ENCODE measurements around the gene C14orf119.

C14orf119 gene

DNA sequence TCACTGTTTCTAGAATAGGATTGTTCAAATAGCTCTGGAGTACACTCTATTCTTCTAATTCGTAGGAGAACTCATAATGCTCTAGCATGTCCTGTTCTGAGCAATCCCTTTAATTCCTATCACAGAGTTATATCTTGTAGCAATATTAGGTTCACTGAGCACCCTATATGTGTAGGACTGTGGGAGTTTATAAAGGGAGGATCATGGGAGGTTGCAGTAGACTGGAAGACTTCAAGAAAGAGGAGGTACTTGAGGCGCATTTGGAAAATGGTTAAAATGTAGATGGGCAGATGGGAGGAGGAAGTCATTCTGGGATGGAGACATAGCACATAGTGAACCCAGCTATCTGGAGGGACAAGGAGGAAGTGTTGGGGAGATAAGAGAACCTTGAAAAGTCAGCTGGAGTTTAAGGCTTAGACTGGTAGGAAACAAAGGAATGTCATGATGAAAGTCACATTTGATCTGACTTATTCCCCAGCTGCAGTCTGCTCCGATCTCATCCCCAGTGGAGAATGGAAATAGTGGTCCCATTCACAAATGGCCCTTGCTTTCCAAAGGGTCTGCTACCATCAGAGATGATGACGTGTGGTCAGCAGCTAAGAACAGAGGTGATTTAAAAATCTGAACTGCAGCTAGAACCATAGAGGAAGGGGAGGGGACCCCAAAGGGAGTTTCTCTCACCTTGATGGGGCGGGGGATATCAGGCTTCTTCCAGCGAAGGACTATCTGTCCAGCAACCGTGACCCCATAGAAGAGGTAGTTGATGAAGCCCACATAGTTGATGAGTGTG, 33.9 kb downstream of the C14orf119 start:
- no peak for DNase-seq

DNA sequence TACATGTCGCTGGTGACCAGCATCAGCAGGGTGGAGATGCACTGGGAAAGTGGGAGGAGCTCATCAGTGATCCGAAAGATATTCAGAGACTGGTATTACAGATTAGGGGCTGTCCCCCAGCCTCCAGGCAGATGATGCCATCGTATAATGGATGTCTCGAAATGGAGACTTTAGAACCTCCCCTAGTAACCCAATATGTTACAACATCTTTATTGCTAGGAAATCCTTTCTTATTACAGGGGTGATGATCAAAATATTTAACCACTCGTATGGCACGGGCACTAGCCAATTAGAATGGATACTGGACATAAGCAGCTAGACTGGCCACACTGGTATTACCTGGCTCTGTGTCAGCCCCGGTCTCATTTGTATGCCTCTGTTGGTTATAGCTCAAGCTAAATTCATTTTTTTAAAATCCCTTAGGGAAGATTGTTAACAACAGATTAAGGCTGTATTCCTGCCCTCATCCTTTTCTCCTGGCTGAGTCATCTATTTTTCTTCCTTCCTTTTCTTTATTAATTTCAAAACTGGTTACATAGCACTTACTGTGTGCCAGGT, 34.5 kb downstream of the C14orf119 start:
- DNase-seq = no peak

DNA sequence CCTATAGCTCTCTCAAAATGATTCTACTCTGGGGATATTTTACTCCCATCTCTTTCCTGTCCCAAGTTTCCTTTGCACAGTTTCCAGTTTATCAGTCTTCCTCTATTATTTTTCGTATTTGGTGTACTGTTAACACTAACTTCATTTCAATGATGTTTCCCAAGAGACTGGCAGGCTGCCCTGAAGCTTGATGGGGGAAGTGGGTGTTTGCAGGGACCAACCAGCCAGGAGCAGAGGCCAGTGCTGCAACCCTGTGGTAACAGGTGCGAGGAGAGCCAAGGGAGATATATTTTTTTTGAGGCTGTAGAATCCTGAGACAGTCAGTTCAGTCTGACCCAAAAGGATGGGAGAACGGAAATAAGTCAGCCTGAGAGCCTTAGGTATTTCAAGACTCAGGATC, 35.6 kb downstream of the C14orf119 start:
- no peak for DNase-seq

DNA sequence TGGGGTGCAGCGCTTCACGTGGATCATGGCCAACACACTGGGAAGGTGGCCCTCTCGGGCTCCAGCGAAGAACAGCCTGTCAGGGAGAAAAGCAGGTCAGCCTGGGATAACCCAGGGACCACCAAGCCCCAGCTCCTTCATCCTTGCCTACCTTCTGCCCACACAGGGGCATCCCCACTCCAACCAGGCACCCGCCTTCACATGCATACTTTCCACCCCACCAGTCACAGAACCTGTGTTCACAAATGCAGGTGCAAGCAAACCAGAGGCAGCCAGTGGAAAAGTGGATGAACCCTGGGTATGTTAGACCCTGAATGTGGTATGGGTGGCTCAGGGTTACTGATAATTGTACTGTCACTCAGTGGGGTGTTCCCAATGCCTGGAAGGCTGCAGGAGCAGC, 36.2 kb downstream of the C14orf119 start:
- DNase-seq = no peak

DNA sequence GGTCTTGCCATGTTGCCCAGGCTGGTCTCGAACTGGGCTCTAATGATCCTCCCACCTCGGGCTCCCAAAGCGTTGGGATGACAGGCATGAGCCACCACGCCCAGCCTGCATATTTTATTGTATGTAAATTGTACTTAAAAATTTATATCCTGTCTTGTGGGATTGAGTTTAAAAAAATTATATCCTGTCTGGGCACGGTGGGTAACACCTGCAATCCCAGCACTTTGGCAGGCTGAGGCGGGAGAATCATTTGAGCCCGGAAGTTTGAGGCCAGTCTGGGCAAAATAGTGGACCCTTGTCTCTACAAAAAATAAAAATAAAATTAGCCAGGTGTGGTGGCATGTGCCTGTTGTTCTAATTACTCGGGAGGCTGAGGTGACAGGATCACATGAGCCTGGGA, 37.7 kb downstream of the C14orf119 start:
- no peak for DNase-seq

DNA sequence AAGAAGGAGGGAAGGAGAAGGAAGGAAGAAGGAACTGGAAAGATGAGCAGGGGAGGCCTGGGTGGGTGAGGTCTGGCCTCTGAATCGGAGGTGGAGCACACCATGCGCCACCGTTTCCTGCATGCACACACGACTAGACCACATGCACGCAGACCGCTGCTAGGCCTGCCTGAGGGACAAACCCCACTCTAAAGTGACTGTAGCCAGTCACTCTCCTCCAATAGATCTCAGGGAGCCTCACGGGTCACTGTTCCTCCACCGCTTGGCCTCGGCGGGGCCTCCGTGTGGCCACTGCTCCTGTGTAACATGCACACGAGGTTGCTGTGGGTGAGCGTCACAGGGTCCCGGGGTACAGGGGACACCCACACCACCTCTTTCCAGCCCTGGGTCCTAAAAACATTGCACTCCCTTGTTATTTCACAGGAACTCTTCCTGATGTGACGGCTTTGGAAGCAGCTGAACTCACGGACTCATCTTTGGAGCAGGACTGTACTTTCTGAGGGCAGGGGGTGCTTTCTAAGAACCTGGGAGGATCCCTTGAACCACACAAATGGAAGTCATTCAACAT, 41.3 kb downstream of the C14orf119 start:
- DNase-seq = no peak

DNA sequence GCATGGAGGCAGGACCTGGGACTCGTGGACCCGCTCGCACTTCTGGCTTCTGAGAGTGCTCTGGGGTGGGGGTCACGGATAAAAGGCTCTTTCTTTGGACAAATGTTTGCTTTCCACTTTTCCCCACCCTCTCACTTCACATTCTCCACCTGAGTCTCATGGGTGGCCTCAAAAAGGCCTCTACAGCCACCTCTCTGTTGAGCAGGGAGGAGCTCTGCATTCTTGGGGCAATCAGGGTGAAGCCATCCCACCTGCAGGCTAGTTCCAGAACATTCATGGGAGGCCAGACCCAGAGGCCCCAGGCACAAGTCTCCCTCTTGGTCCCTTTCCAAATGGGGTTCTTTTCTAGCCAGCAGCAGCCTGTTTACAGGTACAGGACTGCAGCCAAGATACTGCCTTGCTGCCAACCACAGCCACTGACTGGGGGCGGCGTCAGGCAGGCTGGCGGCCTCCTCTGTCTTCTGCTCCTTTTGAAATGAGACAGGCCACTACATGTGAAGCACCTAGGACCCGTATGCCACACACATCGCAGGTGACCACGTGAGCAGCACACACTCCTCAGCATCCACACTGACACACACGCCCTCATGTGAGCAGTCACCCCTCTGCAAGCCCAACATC, 42.0 kb downstream of the C14orf119 start:
- DNase-seq = no peak

DNA sequence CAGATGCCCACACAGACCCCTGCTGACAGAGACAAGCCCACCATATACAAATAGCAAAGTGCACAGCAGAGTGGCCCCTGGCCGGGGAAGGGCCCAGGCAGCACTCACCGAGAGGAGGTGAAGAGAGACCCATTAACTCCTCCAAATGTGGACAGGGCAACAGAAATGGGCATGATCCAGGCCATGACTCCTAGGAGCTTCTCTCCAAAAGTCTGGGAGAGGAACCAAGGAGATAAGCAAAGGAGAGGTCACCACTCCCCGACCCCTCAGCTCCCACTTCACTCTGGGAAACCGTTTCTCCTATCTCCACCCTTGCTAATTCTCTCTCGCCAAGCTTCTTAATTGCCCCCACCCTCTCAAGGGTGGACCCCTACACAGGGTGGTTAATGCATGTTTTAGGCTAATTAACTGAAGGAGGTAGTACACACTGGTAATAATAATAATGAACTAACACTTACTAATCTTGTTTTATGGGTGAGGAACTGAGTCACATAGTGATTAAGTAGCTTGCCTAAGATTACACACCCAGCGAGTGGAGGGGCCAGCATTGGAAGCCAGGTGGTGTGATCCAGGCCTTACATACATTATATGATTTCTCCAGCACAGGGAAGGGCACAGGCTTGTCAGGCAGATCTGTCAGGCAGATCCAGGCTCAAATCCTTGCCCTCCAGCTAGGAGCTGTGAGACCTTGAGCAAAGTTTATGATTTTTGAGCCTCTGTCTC, 42.7 kb downstream of the C14orf119 start:
- DNase-seq = no peak

DNA sequence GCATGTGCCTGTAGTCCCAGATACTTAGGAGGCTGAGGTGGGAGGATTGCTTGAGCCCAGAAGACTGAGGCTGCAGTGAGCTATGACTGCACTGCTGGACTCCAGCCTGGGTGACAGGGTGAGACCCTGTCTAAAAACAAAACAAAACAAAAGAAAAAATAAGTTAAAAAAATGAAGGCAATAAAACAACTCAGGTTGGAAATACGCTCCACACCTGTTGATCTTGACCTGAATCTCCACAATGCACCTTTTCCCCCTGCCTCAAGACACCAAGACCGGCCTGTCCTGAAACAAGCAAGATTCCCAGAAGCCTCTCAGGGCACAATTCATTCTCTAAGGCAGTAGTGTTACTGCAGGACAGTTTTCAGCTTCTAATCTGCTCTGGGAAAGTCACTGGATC, 44.6 kb downstream of the C14orf119 start:
- DNase-seq = no peak

DNA sequence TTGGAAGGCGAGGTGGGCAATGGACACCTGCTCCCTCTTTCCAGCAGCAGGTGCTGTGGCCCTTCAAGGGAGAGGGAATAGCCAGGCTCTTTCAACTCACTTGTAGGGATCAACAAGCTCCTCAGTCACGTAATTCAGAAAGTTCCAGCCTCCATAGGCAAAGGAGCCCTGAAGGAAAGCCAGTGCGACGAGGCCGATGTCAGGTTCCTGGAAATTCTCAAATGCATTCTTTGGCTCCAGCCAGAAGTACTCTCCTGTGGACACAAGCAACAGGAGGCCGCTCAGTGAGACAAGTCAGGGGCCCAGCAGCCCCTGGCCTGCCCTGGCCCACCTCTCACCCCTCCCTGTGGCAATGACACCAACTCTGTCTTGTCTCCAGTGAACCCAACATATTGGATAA, 45.1 kb downstream of the C14orf119 start:
- no peak for DNase-seq

DNA sequence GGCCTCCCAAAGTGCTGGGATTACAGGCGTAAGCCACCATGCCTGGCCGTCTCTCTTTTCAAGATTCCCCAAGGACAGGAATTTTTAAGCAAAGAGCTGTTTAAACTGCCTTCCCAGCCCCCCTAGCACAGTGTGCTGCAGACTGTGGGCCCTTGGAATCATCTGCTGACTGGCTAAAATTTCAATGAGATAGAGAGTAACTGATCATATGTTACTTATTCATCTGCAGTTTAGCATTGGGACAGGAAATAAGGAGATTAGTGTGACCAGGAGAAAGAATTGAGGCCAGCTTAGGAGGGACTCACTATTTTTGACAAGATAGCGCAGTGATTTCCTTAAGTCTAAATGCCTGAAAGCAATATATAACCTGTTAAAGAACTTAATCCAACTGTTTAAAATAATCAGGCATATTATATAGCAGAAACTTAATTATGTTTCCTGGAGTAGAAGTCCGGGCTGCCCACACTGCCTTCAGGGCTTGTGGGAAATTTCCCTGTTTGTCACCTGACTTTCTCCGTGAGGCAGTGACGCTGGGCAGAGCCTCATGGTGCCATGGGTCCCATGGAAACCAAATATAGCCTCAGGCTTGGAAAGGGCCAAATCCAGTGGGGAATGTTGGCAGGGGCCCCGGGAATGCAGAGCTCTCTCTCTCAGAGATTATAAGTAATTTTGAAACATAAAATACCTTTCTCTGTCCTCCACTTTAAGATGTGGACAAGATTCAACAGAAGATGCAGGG, 46.6 kb downstream of the C14orf119 start:
- DNase-seq = peak; percentile 85

DNA sequence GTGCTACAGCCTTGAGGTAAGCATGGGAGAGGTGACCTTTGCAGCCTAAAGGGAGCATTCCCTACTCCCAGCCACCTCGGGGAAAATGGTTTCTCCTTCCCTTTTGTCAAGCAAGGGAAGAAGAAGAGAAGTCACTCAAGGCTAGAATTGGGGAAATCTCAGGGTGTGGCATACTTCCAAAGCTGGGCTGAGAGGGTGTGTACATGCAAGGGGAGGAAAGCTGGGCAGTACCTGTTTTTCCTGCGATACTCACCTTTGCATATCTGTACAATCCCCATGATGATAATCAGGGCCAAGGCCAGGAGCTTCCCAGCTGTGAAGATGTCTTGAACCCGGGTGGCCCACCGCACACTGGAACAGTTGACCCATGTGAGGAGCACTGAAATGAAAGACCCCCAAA, 47.5 kb downstream of the C14orf119 start:
- no peak for DNase-seq

DNA sequence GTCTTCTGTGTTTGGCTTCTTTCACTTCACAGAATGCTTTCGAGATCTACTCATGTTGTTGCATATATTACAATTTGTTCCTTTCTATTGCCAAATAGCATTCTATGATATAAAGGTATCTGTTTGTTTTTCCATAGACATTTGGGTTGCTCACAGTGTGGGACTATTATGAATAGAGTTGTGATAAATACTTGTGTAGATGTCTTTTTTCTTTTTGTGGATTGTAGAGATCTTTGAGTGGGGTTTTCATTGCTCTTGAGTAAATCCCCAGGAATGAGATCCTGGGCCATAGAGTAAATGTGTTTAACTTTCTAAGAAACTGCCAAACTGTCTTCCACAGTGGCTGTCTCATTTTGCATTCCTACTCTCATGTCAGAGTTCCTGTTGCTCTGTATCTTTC, 48.6 kb downstream of the C14orf119 start:
- no peak for DNase-seq

DNA sequence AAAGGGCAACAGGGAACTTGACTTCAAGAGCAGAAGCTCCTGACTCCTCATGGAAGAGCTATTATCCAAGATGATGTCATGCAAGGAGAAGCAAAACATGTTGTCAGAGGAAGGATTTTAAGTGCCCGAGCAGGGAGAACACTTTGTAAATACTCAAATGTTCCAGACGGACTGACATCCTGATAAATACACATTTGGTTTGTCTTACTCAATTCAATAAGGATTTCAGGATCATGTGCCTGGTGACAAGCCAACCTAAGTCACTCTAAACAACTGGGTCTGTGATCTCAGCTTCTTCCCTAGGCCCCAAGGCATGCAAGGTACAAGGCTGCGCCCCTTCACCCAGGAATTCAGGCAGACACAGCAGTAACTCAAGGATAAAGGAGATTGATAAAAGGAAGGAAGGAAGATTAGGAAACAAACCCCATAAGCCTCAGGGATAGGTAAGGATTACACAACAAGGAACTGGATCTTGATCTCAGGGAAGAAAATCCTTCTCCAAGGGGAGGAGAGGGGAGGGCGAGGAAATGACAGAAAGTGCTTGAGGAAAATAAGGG, 50.6 kb downstream of the C14orf119 start:
- DNase-seq = no peak

DNA sequence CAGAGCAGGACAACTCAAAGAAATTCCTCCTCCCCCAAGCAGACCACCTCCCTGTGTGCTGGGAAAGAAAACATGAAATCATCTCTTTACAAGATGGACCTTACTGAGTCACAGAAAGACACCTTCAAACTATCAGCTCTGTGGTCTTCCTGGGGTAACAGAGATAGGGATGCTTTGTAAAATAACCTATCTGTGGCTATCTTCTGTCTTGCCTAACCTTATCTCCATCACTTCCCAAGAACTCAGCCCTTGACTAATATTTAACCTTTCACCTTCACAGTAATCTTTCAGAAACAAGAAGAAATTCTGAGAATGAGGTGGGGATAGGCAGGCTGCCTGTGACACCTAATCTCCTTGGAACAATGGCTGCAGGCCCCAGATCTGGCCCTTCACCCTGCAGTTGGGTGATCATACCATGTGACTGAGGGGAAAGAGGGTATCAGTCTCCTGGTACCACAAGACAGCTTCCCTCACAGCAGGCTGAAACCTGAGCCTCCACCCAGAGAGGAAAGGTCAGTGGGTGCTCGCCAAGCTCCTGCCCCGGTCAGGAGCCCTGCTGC, 51.1 kb downstream of the C14orf119 start:
- no peak for DNase-seq

DNA sequence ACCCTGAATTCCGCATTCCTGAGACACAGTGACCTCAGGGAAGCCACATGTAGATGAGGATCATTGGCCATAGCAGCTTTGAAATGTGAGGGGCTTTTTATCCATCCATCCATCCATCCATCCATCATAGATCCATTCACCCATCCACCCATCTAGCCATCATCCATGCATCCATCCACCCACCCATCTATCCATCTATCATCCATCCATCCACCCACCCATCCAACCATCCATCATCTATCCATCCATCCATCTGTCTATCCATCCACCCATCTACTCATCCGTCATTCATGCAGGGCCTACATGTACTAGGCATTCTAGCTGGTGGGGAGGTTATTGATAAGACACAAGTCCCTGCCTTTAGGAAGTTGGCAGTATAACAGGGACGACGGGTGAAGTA, 51.7 kb downstream of the C14orf119 start:
- DNase-seq = no peak

DNA sequence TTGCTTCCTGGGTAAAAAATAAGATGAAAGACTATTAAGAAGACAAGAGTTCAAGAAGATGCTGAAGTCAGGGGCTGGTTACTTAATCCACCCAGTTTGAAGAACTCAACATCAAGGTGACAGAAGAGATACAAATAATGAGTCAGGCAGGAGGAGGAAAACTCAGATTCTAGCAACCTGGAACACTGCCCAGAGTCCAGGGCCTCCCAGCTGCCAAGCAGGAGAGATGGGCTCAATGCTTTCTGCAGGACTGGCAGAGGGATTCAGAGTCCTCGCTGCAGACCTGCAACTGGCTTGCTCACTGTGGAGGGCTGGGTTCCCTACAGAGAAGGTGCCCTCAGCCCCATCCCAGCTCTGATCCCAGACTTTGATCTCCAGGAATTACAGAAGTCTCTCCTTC, 52.4 kb downstream of the C14orf119 start:
- DNase-seq = no peak

DNA sequence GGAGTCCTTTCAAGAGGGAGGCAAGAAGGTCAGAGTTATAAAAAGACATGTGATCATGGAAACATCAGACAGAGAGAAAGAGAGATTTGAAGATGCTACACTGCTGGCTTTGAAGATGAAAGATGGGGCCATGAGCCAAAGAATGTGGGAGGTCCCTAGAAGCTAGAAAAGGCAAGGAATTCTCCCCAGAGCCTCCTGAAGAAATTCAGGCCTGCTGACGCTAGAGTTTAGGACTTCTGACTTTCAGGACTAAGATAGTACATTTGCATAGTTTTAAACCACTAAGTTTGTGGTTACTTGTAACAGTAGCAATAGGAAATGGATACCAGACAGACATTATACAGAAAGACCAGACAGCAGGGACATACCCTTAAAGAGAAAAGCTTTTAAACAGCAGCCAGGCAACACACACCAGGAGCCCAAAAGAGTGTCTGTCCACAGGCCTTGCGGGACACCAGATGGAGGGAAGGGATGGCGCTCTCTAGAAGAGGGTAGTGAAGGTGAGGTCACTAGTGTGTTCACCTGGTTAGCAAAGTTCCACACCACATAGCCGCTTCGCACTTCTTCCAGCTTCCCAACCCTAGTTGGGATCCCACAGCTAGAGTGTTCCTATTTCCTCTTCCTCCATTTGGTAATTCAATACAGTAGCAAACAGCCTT, 53.4 kb downstream of the C14orf119 start:
- no peak for DNase-seq

DNA sequence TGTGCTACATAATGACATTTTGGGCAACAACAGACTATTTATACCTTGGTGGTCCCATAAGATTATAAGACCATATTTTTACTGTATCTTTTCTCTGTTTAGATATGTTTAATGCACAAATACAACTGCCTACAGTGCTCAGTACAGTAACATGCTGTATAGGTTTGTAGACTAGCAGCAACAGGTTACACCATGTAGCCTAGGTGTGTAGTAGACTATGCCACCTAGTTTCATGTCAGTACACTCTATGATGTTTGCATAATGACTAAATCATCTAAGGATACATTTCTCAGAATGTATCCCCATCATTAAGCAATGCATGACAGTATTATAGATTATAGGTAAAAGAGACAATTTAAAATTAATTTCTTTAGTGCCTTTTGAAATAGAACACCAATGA, 54.4 kb downstream of the C14orf119 start:
- DNase-seq = no peak

Data from amniotic stem cell (primary cell).